HCEC 1CT (cell line): ENCODE measurements around the gene IGLL5.
"Not testable (repeated sequence)": the region's sequence is repeated elsewhere in the genome, so short reads cannot be mapped to it uniquely, and the experiment has no call there.

Experiments used
- DNase-seq: peaks from one replicate; pipeline ENCODE4 v3.0.0-alpha.2; 2017

IGLL5 gene

GRCh38 chr22:22884888-22885840, 2.5 kb upstream of the IGLL5 start:
- no peak for DNase-seq

- no peak for DNase-seq
Observed at GRCh38 chr22:22886546-22886945, 1.1 kb upstream of the IGLL5 start.

DNA sequence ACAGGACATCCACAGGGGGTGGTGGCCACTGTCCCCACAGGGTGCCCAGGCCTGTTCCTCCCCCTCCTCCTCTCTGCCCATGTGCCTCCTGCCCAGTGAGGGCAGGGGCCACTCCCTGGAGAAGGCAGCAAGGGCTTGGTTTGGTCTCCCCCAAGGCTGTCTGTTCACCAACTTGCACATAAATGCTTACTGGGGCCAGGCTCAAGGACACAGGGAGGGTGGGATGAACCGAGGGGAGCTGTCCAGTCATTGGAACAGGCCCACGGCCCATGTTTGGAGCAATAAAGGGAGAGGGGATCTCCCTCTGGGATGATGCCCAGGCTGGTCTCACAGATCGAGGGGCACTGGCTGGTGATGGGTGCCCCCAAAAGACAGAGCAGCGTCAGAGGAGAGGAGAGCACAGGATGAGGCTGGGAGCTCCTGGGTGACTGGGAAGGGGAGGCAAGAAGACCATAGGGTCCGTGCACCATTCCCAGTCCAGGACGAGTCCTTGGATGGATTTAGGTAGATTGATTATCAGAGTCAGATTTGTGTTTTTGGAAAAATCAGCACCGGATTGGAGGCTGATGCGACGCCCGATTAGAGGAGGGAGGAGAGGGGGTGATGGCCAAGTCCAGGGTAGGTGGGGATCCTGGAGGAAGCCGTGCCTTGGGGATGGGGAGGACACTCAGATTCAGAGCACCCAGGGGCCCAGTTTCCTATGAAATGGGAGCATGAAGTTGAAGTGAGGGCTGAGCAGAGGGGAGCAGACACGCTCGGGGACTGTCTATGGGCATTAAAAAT, 1.1 kb downstream of the IGLL5 start:
- DNase-seq: no peak

GRCh38 chr22:22890085-22890484, 2.5 kb downstream of the IGLL5 start:
- no peak for DNase-seq

GRCh38 chr22:22891139-22891621, 3.6 kb downstream of the IGLL5 start:
- DNase-seq: no peak

DNA sequence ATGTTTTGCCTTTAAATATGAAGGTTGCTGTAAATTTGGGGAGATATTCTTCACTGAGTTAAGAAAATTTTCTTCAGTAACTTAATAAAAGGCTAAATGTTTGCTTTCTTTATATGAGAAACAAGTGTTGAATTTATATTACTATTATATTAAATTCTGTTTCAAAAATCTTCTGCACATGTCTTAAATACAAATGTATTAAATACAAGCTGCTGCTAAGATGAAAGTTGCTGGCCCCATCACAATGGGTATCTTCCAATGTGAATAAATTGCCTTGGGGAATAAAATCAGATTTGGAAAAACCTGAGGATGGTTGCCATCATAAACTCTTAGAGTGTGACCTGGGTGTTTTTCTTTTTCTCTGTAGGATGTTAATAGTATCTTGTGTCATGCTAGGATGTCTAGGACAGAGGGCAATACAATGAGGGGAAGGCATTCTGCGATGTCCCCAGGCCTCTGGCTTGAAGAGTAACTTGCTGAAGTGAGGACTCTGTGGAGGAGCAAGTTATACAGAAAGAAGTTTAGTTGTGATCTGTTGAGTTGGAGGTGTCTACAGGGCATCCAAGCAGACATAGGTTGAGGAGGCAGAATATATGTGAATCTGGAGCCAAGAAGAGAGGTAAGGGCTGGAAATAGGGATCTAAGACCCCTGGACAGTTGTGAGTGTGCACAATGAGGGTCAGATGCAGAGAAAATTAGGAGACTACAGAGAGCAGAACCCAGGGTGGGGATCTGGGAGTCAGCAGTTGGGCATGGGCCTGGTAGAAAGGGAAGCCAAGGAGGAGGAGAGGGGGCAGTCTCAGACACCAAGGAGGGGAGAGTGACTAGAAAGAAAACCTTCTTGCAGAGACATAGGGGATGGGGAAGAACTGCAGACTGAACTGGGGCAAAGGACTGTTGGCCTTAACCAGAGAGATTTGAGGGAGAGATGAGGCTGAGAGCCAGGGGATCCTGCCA, 4.8 kb downstream of the IGLL5 start:
- no peak for DNase-seq

GRCh38 chr22:22893077-22893805, 5.6 kb downstream of the IGLL5 start:
- no peak for DNase-seq

- DNase-seq: no peak
Observed at GRCh38 chr22:22893891-22894739, 6.5 kb downstream of the IGLL5 start.

- DNase-seq: no peak
Observed at GRCh38 chr22:22894740-22895731, 7.4 kb downstream of the IGLL5 start.

DNA sequence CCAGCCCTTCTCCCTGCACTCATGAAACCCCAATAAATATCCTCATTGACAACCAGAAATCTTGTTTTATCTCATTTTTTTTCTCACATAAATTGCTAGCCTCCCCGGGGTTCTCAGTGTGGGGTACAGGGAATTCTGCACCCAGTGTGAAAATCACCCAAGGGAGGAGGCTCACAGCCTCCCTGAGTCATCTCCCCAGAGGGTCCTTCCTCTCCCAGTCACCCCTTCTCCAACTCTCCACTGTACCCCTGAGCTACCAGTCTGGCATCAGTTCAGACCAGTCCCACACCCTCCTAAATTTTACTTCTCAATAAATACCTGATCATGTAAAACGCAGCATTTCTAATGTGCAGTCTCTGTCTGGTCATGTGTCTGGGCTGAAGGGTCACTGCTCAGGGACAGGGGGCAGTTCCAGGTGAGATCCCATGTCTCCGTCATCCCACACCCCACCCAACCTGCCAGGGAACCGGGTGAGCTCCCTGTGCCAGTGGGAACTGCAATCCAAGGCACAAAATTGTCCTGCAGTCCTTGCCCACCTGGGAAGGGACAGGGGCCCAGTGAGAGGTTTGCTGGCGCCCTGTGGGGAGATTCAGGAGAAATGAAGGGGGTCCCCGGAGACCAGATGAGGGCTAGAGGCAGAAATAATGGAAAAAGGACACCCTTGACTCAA, 8.3 kb downstream of the IGLL5 start:
- DNase-seq: no peak

GRCh38 chr22:22896601-22897000, 9.0 kb downstream of the IGLL5 start:
- no peak for DNase-seq

DNA sequence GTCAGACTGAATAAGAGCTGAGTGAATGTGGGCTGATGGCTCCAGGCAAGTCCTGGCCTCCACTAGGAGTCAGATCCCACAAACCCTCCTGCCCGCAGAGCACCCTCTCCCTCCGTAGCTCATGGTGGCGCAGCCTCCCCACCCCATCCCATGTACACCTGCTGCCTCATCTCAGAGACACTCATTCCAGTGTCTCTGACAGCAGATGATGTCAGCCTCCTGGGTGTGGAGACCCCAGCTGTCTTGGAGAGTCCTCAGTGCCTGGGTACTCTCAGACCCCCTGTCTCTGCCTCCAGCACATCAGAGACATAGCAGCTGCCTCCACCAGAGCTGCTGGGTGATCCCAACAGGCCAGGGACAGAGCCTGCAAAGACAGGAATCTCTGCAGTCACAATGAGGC, 9.5 kb downstream of the IGLL5 start:
- no peak for DNase-seq

GRCh38 chr22:22897947-22898346, 10.3 kb downstream of the IGLL5 start:
- DNase-seq: no peak

GRCh38 chr22:22898411-22898950, 10.9 kb downstream of the IGLL5 start:
- not testable (repeated sequence) for DNase-seq

DNA sequence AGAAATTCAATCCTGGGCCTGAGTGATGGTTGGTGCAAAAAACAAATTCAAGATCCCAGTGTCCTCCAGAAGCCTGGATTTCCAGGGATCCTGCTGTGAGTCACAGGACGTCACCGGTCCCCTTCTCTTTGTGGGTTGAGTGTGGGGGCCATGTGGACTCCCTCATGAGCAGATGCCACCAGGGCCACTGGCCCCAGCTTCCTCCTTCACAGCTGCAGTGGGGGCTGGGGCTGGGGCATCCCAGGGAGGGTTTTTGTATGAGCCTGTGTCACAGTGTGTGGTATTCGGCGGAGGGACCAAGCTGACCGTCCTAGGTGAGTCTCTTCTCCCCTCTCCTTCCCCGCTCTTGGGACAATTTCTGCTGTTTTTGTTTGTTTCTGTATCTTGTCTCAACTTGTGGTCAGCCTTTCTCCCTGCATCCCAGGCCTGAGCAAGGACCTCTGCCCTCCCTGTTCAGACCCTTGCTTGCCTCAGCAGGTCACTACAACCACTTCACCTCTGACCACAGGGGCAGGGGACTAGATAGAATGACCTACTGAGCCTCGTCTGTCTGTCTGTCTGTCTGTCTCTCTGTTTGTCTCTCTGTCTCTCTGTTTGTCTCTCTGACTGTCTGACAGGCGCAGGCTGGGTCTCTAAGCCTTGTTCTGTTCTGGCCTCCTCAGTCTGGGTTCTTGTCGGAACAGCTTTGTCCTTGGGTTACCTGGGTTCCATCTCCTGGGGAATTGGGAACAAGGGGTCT, 11.9 kb downstream of the IGLL5 start:
- not testable (repeated sequence) for DNase-seq

GRCh38 chr22:22900527-22901205, 13.1 kb downstream of the IGLL5 start:
- DNase-seq: not testable (repeated sequence)

DNA sequence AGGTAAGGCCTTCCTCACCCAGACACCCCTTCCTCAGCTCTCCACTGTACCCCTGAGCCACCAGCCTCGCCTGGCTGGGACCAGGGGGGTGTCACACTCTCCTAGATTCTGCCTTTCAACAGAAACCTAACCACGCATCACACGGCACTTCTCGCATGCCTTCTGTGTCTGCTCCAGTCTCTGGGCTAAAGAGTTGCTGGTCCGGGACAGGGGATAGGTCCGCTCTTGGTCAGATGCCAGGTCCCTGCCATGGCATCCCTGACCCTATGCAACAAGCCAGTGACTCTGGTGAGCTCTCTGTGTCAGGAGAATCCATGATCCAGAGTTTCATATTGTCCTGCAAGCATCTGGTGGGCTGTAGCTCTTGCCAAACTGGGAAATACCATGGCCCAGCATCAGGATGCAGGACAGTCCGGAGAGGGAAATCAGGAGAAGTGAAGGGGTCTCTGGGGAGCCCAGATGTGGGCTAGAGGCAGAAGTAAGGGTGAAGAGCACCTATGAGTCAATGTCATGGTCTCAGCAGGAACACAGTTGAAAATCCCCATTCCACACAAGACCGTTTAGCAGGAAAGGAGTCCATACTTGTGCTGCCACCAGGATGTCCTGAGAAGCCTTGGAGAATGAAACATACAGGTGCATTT, 14.1 kb downstream of the IGLL5 start:
- no peak for DNase-seq
